Activated T-cell treated with anti-CD3 and anti-CD28 coated beads, Interleukin-2, amount 50 U/mL, for 24 hours (primary cell): Measurements from ENCODE around the gene ENTPD6.

Source experiments
- DNase-seq: peaks from one replicate; pipeline ENCODE4 v3.0.0-alpha.2; 2020
- H3K27ac Mint-ChIP-seq: 2 replicates; pipeline ENCODE4 v1.8.0; 2020; ENCODE audit warnings: mild to moderate bottlenecking, mixed read lengths
- H3K27me3 Mint-ChIP-seq: 2 replicates; pipeline ENCODE4 v1.8.0; 2020; ENCODE audit warnings: mixed read lengths
- H3K36me3 Mint-ChIP-seq: 2 replicates; pipeline ENCODE4 v1.8.0; 2020; ENCODE audit warnings: low read depth, mixed read lengths
- H3K4me1 Mint-ChIP-seq: 2 replicates; pipeline ENCODE4 v1.8.0; 2020; ENCODE audit warnings: low read depth, mixed read lengths
- H3K4me3 Mint-ChIP-seq: 2 replicates; pipeline ENCODE4 v1.8.0; 2020; ENCODE audit warnings: mild to moderate bottlenecking, moderate library complexity, mixed read lengths
- H3K9me3 Mint-ChIP-seq: 2 replicates; pipeline ENCODE4 v1.8.0; 2020; ENCODE audit warnings: mixed read lengths

ENTPD6 gene

GRCh38 chr20:25197183-25197869, 1.8 kb downstream of the ENTPD6 start:
- Mint-ChIP-seq H3K36me3 (peaks cover 10% of the 10 kb centered on the region), H3K27me3 (no peaks in the 10 kb centered on the region), H3K4me1 (peaks cover 57% of the 10 kb centered on the region), H3K4me3 (peak overlapping the region; percentile 92), H3K27ac (peak overlapping the region; percentile 87), H3K9me3 (no peaks in the 10 kb centered on the region)
- peak; percentile 43 for DNase-seq

- Mint-ChIP-seq H3K9me3 (no peaks in the 10 kb centered on the region), H3K27ac (no peak overlapping the region), H3K4me3 (peak overlapping the region; percentile 92), H3K4me1 (peaks cover 59% of the 10 kb centered on the region), H3K36me3 (peaks cover 10% of the 10 kb centered on the region), H3K27me3 (no peaks in the 10 kb centered on the region)
- DNase-seq: no peak
Measured at GRCh38 chr20:25197870-25198190, 2.3 kb downstream of the ENTPD6 start.

GRCh38 chr20:25198663-25199383, 3.3 kb downstream of the ENTPD6 start:
- DNase-seq: no peak
- H3K4me1 Mint-ChIP-seq: peaks cover 69% of the 10 kb centered on the region
- H3K27ac Mint-ChIP-seq: no peak overlapping the region
- no peaks in the 10 kb centered on the region for H3K27me3 Mint-ChIP-seq
- H3K36me3 Mint-ChIP-seq: peaks cover 10% of the 10 kb centered on the region
- H3K4me3 Mint-ChIP-seq: no peak overlapping the region
- H3K9me3 Mint-ChIP-seq: no peaks in the 10 kb centered on the region

GRCh38 chr20:25199473-25200260, 4.2 kb downstream of the ENTPD6 start:
- Mint-ChIP-seq H3K4me1 (peaks cover 70% of the 10 kb centered on the region), H3K4me3 (no peak overlapping the region), H3K9me3 (no peaks in the 10 kb centered on the region), H3K36me3 (peaks cover 10% of the 10 kb centered on the region), H3K27me3 (no peaks in the 10 kb centered on the region), H3K27ac (peak overlapping the region; percentile 13)
- DNase-seq: no peak

DNA sequence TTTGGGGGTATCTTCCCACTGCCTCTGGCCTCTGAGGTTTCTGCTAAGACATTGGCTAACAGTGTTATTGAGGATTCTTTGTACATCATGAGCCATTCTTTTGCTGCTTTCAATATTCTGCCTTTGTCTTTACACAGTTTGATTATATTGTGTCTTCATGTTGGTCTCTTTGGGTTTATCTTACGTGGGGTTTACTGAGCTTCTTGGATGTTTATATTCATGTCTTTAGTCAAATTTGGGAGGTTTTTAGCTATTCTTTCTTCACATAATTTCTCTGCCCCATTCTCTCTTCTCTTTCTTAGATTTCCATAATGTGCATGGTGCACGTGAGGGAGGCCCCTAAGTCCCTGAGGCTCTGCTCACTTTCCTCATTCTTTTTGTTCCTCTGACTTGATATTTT, 7.6 kb downstream of the ENTPD6 start:
- H3K27ac Mint-ChIP-seq: no peak overlapping the region

GRCh38 chr20:25203871-25204320, 8.4 kb downstream of the ENTPD6 start:
- Mint-ChIP-seq H3K4me1 (peaks cover 42% of the 10 kb centered on the region), H3K36me3 (peaks cover 8% of the 10 kb centered on the region), H3K4me3 (no peak overlapping the region), H3K27ac (no peak overlapping the region), H3K9me3 (no peaks in the 10 kb centered on the region), H3K27me3 (no peaks in the 10 kb centered on the region)
- no peak for DNase-seq

More for the DNA sequence above, 7.6 kb downstream of the ENTPD6 start:
- peaks cover 8% of the 10 kb centered on the region for H3K36me3 Mint-ChIP-seq
- no peaks in the 10 kb centered on the region for H3K27me3 Mint-ChIP-seq
- H3K9me3 Mint-ChIP-seq: no peaks in the 10 kb centered on the region
- H3K4me1 Mint-ChIP-seq: peaks cover 46% of the 10 kb centered on the region
- no peak for DNase-seq
- H3K4me3 Mint-ChIP-seq: no peak overlapping the region

- Mint-ChIP-seq H3K27ac (no peak overlapping the region), H3K4me3 (no peak overlapping the region), H3K4me1 (peaks cover 37% of the 10 kb centered on the region), H3K27me3 (no peaks in the 10 kb centered on the region), H3K36me3 (peaks cover 10% of the 10 kb centered on the region), H3K9me3 (no peaks in the 10 kb centered on the region)
- DNase-seq: no peak
Measured at GRCh38 chr20:25204550-25205276, 9.2 kb downstream of the ENTPD6 start.

- peaks cover 30% of the 10 kb centered on the region for H3K4me1 Mint-ChIP-seq
- no peak overlapping the region for H3K4me3 Mint-ChIP-seq
- H3K27ac Mint-ChIP-seq: no peak overlapping the region
- DNase-seq: no peak
- no peaks in the 10 kb centered on the region for H3K27me3 Mint-ChIP-seq
- H3K36me3 Mint-ChIP-seq: peaks cover 17% of the 10 kb centered on the region
- H3K9me3 Mint-ChIP-seq: no peaks in the 10 kb centered on the region
Measured at GRCh38 chr20:25205277-25206062, 10.0 kb downstream of the ENTPD6 start.

GRCh38 chr20:25206063-25206403, 10.5 kb downstream of the ENTPD6 start:
- peaks cover 24% of the 10 kb centered on the region for H3K4me1 Mint-ChIP-seq
- H3K27ac Mint-ChIP-seq: no peak overlapping the region
- no peaks in the 10 kb centered on the region for H3K9me3 Mint-ChIP-seq
- no peaks in the 10 kb centered on the region for H3K27me3 Mint-ChIP-seq
- no peak overlapping the region for H3K4me3 Mint-ChIP-seq
- peaks cover 23% of the 10 kb centered on the region for H3K36me3 Mint-ChIP-seq
- no peak for DNase-seq

DNA sequence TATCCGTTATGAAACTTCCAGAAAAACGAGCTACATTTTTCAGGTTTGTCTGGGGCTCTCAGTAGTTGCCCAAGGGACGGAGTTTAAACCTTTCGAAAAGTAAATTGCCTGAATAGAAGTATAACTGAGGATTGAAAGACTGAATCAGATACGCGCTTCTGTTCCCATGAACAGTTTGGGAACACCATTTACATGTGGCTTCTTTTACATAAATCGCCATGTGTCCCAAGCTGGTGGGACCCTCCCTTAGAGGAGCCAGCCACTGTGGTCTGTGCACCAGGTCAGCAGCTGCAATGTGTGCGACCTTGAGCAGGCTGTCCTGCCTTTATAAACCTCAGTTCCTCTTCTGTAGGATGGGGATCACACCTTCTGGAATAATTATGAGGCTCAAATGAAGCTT, 11.0 kb downstream of the ENTPD6 start:
- Mint-ChIP-seq H3K36me3 (peaks cover 28% of the 10 kb centered on the region), H3K27me3 (no peaks in the 10 kb centered on the region)

GRCh38 chr20:25207149-25207959, 11.8 kb downstream of the ENTPD6 start:
- Mint-ChIP-seq H3K9me3 (no peaks in the 10 kb centered on the region), H3K27me3 (no peaks in the 10 kb centered on the region), H3K4me1 (peaks cover 20% of the 10 kb centered on the region), H3K36me3 (peaks cover 36% of the 10 kb centered on the region), H3K4me3 (no peak overlapping the region), H3K27ac (no peak overlapping the region)
- DNase-seq: no peak

More for the DNA sequence above, 11.0 kb downstream of the ENTPD6 start:
- no peak for DNase-seq
- Mint-ChIP-seq H3K27ac (no peak overlapping the region), H3K4me3 (no peak overlapping the region), H3K4me1 (peaks cover 23% of the 10 kb centered on the region), H3K9me3 (no peaks in the 10 kb centered on the region)

DNA sequence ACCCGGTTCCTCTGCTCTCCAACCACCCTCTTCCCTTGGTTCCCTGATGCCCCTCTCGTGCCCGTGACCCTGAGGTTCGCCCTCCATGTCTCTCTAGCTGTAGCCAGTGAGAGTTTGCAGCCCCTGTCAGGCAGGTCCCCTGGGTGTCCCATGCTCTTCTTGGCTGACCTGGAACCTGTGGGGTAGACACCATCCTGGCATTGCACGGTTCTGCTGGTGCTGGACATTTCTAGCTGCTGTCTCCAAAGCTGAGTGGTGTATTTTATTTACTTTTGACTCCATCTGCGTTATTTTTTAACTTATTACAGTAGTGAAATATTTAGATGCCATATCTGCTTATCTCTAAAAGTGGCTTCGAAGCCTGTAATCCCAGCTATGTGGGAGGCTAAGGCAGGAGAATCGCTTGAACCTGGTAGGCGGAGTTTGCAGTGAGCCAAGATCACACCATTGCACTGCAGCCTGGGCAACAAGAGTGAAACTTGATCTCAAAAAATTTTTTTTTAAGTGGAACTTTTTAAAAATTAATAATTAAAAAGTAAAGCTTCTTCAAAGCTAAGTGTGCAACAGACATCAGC, 12.5 kb downstream of the ENTPD6 start:
- DNase-seq: no peak
- H3K27me3 Mint-ChIP-seq: no peaks in the 10 kb centered on the region
- H3K4me1 Mint-ChIP-seq: peaks cover 16% of the 10 kb centered on the region
- H3K4me3 Mint-ChIP-seq: no peak overlapping the region
- no peak overlapping the region for H3K27ac Mint-ChIP-seq
- no peaks in the 10 kb centered on the region for H3K9me3 Mint-ChIP-seq
- peaks cover 38% of the 10 kb centered on the region for H3K36me3 Mint-ChIP-seq

GRCh38 chr20:25209400-25209799, 13.9 kb downstream of the ENTPD6 start:
- no peak overlapping the region for H3K4me3 Mint-ChIP-seq
- DNase-seq: no peak
- H3K4me1 Mint-ChIP-seq: peaks cover 4% of the 10 kb centered on the region
- peaks cover 52% of the 10 kb centered on the region for H3K36me3 Mint-ChIP-seq
- no peaks in the 10 kb centered on the region for H3K27me3 Mint-ChIP-seq
- no peak overlapping the region for H3K27ac Mint-ChIP-seq
- no peaks in the 10 kb centered on the region for H3K9me3 Mint-ChIP-seq
